Tibial nerve (tissue), 3 donors: ENCODE data around the gene IFI30.

Experiments
- POLR2A ChIP-seq, 2 donors: fragments of 450-650 bp; IDR thresholded peaks; one replicate each; pipeline ENCODE4 v1.6.1; 2017; ENCODE audit warnings: antibody characterized with exemption in 2 of 2, mild to moderate bottlenecking in 2 of 2, moderate library complexity in 2 of 2
- TF ChIP-seq, protein P1 (sequence below), 5 experiments: fragments of 200-600 bp in 3 of 5; fragments of 450-650 bp in 2 of 5; sonication (generic) in 3 of 5; IDR thresholded peaks; one replicate each; pipeline ENCODE4 v1.5.1; 2016 to 2019; ENCODE audit warnings: antibody characterized with exemption in 5 of 5, mild to moderate bottlenecking in 3 of 5, moderate library complexity in 2 of 5

DNA sequence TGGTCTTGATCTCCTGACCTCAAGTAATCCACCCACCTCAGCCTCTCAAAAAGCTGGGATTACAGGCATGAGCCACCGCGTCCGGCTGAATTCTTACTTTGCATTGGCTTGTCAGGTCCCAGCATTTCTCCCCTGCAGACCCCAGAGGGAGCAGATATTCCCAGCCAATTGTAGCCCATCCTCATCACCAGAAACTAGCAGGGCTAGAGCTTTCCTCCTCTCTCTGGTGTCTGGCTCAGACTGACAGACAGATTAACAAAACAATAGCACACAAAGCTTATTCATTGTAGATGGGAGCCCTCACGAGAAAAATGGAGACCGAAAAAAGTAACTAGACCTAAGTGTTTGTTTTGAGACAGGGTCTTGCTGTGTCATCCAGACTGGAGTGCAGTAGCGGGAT is 11.9 kb downstream of the IFI30 start:
- TF ChIP-seq, protein P1, sequence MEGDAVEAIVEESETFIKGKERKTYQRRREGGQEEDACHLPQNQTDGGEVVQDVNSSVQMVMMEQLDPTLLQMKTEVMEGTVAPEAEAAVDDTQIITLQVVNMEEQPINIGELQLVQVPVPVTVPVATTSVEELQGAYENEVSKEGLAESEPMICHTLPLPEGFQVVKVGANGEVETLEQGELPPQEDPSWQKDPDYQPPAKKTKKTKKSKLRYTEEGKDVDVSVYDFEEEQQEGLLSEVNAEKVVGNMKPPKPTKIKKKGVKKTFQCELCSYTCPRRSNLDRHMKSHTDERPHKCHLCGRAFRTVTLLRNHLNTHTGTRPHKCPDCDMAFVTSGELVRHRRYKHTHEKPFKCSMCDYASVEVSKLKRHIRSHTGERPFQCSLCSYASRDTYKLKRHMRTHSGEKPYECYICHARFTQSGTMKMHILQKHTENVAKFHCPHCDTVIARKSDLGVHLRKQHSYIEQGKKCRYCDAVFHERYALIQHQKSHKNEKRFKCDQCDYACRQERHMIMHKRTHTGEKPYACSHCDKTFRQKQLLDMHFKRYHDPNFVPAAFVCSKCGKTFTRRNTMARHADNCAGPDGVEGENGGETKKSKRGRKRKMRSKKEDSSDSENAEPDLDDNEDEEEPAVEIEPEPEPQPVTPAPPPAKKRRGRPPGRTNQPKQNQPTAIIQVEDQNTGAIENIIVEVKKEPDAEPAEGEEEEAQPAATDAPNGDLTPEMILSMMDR (IDR thresholded peaks at IDR 0.05), result no peak
- no peak for TF ChIP-seq POLR2A (IDR thresholded peaks at IDR 0.05)
